ENCODE data around the gene DNMBP.
"Not testable (repeated sequence)": the region's sequence is repeated elsewhere in the genome, so short reads cannot be mapped to it uniquely, and the experiment has no call there.

DNMBP gene

GRCh38 chr10:99855479-99856071 lies 154.2 kb downstream of the DNMBP start:
- DNase-seq = no peak

- peak; percentile 69 for DNase-seq
These were observed 154.9 kb downstream of the DNMBP start for GRCh38 chr10:99854860-99855259.

GRCh38 chr10:99853655-99854054 lies 156.1 kb downstream of the DNMBP start:
- no peak for DNase-seq

- no peak for DNase-seq
These were observed 157.1 kb downstream of the DNMBP start for GRCh38 chr10:99852481-99853213.

GRCh38 chr10:99851825-99852224 lies 157.9 kb downstream of the DNMBP start:
- DNase-seq = no peak

- DNase-seq = no peak
These were observed 158.9 kb downstream of the DNMBP start for GRCh38 chr10:99850767-99851340.

GRCh38 chr10:99850021-99850766 lies 159.6 kb downstream of the DNMBP start:
- DNase-seq = no peak

GRCh38 chr10:99849536-99849935 lies 160.2 kb downstream of the DNMBP start:
- DNase-seq = no peak

- DNase-seq = no peak
These were observed 160.7 kb downstream of the DNMBP start for GRCh38 chr10:99849057-99849456.

GRCh38 chr10:99845837-99846382 lies 163.8 kb downstream of the DNMBP start:
- DNase-seq = peak; percentile 88

GRCh38 chr10:99844433-99844955 lies 165.3 kb downstream of the DNMBP start:
- DNase-seq = no peak

- DNase-seq = peak; percentile 47
These were observed 166.4 kb downstream of the DNMBP start for GRCh38 chr10:99843310-99843709.

GRCh38 chr10:99841746-99842145 lies 168.0 kb downstream of the DNMBP start:
- DNase-seq = no peak

GRCh38 chr10:99840859-99841258 lies 168.9 kb downstream of the DNMBP start:
- not testable (repeated sequence) for DNase-seq

- DNase-seq = no peak
These were observed 173.0 kb downstream of the DNMBP start for GRCh38 chr10:99836711-99837110.

- no peak for DNase-seq
These were observed 173.8 kb downstream of the DNMBP start for GRCh38 chr10:99835947-99836346.

- peak; percentile 84 for DNase-seq
These were observed 175.3 kb downstream of the DNMBP start for GRCh38 chr10:99834410-99834809.

GRCh38 chr10:99832439-99832838 lies 177.3 kb downstream of the DNMBP start:
- no peak for DNase-seq

- DNase-seq = no peak
These were observed 181.3 kb downstream of the DNMBP start for GRCh38 chr10:99828464-99828863.

GRCh38 chr10:99827936-99828335 lies 181.8 kb downstream of the DNMBP start:
- peak; percentile 55 for DNase-seq
